HL-60 (cell line): ENCODE results near the gene E2F8.

Experiments
- DNase-seq, 2 experiments: peaks; one replicate each; pipeline ENCODE4 v3.0.0-alpha.2; 2010 to 2020; ENCODE audit warnings: low read depth in 1 of 2, low spot score in 1 of 2
- H3K27ac ChIP-seq: fragments of 250-450 bp; sonication (Bioruptor Pico); replicated peaks from 2 replicates; pipeline ENCODE4 v1.5.1; 2020; ENCODE audit warnings: mild to moderate bottlenecking, moderate library complexity
- H3K27me3 ChIP-seq: fragments of 250-450 bp; sonication (Bioruptor Pico); 2 replicates; pipeline ENCODE4 v1.5.1; 2021; ENCODE audit warnings: mild to moderate bottlenecking, moderate library complexity; ENCODE audit not compliant: insufficient read depth, poor library complexity, severe bottlenecking
- H3K4me3 ChIP-seq: replicated peaks from 2 replicates; pipeline ENCODE4 v1.5.1; 2011; ENCODE audit warnings: mild to moderate bottlenecking, control low read depth, low read length; ENCODE audit not compliant: insufficient read depth
- GABPA ChIP-seq: IDR thresholded peaks from 2 replicates; pipeline ENCODE4 v1.6.1; 2012; ENCODE audit warnings: low read depth
- POLR2AphosphoS5 ChIP-seq: IDR thresholded peaks from 2 replicates; pipeline ENCODE4 v1.6.1; 2012; ENCODE audit warnings: low read depth
- SPI1 ChIP-seq: IDR thresholded peaks from 2 replicates; pipeline ENCODE4 v1.6.1; 2012; ENCODE audit warnings: low read depth, mild to moderate bottlenecking, borderline replicate concordance
- TF ChIP-seq, protein P1 (sequence below): IDR thresholded peaks from one replicate; pipeline ENCODE4 v1.5.1; 2011; ENCODE audit warnings: low read length, control low read depth, inconsistent platforms; ENCODE audit not compliant: insufficient read depth
- TF ChIP-seq, protein P2 (sequence below): IDR thresholded peaks from 2 replicates; pipeline ENCODE4 v1.6.1; 2012; ENCODE audit warnings: low read depth; ENCODE audit not compliant: insufficient replicate concordance

Gene E2F8

DNA sequence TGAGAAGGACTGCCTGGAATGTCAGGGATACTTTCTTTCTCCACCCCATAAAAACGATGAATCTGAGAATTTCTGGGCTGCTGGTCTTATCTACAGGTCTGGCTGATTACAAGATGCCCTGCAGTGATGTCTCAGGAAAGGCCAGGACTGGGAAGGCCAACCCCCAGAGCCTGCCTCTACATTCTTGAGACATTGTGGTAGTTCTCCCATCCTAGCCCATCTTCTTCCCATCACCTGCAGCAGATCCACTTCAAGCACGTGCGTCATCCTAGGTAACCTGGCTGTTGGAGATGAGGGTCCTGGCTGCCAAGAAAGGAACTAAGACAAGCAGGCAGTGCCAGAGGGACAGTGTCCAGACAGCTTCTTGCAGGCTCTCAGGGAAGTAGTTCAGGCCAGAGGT lies 44.1 kb upstream of the E2F8 start:
- Histone ChIP-seq H3K27me3 (no peaks in the 10 kb centered on the region), H3K27ac (no peak overlapping the region), H3K4me3 (no peak overlapping the region)
- no peak for DNase-seq
- TF ChIP-seq, protein P1, sequence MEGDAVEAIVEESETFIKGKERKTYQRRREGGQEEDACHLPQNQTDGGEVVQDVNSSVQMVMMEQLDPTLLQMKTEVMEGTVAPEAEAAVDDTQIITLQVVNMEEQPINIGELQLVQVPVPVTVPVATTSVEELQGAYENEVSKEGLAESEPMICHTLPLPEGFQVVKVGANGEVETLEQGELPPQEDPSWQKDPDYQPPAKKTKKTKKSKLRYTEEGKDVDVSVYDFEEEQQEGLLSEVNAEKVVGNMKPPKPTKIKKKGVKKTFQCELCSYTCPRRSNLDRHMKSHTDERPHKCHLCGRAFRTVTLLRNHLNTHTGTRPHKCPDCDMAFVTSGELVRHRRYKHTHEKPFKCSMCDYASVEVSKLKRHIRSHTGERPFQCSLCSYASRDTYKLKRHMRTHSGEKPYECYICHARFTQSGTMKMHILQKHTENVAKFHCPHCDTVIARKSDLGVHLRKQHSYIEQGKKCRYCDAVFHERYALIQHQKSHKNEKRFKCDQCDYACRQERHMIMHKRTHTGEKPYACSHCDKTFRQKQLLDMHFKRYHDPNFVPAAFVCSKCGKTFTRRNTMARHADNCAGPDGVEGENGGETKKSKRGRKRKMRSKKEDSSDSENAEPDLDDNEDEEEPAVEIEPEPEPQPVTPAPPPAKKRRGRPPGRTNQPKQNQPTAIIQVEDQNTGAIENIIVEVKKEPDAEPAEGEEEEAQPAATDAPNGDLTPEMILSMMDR: no peak
- TF ChIP-seq POLR2AphosphoS5 (no peak), SPI1 (no peak), GABPA (no peak)
- TF ChIP-seq, protein P2, sequence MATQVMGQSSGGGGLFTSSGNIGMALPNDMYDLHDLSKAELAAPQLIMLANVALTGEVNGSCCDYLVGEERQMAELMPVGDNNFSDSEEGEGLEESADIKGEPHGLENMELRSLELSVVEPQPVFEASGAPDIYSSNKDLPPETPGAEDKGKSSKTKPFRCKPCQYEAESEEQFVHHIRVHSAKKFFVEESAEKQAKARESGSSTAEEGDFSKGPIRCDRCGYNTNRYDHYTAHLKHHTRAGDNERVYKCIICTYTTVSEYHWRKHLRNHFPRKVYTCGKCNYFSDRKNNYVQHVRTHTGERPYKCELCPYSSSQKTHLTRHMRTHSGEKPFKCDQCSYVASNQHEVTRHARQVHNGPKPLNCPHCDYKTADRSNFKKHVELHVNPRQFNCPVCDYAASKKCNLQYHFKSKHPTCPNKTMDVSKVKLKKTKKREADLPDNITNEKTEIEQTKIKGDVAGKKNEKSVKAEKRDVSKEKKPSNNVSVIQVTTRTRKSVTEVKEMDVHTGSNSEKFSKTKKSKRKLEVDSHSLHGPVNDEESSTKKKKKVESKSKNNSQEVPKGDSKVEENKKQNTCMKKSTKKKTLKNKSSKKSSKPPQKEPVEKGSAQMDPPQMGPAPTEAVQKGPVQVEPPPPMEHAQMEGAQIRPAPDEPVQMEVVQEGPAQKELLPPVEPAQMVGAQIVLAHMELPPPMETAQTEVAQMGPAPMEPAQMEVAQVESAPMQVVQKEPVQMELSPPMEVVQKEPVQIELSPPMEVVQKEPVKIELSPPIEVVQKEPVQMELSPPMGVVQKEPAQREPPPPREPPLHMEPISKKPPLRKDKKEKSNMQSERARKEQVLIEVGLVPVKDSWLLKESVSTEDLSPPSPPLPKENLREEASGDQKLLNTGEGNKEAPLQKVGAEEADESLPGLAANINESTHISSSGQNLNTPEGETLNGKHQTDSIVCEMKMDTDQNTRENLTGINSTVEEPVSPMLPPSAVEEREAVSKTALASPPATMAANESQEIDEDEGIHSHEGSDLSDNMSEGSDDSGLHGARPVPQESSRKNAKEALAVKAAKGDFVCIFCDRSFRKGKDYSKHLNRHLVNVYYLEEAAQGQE: no peak

- DNase-seq: no peak
- TF ChIP-seq SPI1: no peak
- TF ChIP-seq, protein P1: no peak
- TF ChIP-seq POLR2AphosphoS5: no peak
- TF ChIP-seq, protein P2: no peak
- no peak for TF ChIP-seq GABPA
- no peak overlapping the region for H3K4me3 ChIP-seq
- no peak overlapping the region for H3K27ac ChIP-seq
- H3K27me3 ChIP-seq: no peaks in the 10 kb centered on the region
Observed at GRCh38 chr11:19283991-19284390, 43.2 kb upstream of the E2F8 start.

GRCh38 chr11:19281555-19281954 lies 40.8 kb upstream of the E2F8 start:
- Histone ChIP-seq H3K27ac (no peak overlapping the region), H3K27me3 (no peaks in the 10 kb centered on the region), H3K4me3 (no peak overlapping the region)
- TF ChIP-seq, protein P1: no peak
- TF ChIP-seq SPI1 (no peak), POLR2AphosphoS5 (no peak), GABPA (no peak)
- TF ChIP-seq, protein P2: no peak
- DNase-seq: no peak
